RWPE2 (cell line): ENCODE data around the gene CDKN2C.

Experiments
- ATAC-seq: fragments of 200-7000 bp; cut with Tn5 transposase; 3 replicates; pipeline ENCODE4 v1.9.1; 2021; ENCODE audit warnings: low read depth
- DNase-seq: peaks from one replicate; pipeline ENCODE4 v3.0.0-alpha.2; 2020; ENCODE audit warnings: low spot score
- H3K27ac ChIP-seq: fragments of 450-650 bp; 2 replicates; pipeline ENCODE4 v1.5.1; 2017; ENCODE audit warnings: mild to moderate bottlenecking; ENCODE audit not compliant: poor library complexity, severe bottlenecking
- H3K27me3 ChIP-seq: fragments of 250-450 bp; sonication (Bioruptor Pico); 2 replicates; pipeline ENCODE4 v1.5.1; 2021; ENCODE audit warnings: mild to moderate bottlenecking, moderate library complexity; ENCODE audit not compliant: insufficient read depth, poor library complexity, severe bottlenecking
- H3K36me3 ChIP-seq: fragments of 250-450 bp; sonication (Bioruptor Pico); 2 replicates; pipeline ENCODE4 v1.5.1; 2020; ENCODE audit warnings: low read depth, mild to moderate bottlenecking, moderate library complexity
- H3K4me1 ChIP-seq: fragments of 250-450 bp; sonication (Bioruptor Pico); 2 replicates; pipeline ENCODE4 v1.5.1; 2021; ENCODE audit warnings: mild to moderate bottlenecking, moderate library complexity; ENCODE audit not compliant: insufficient read depth, poor library complexity, severe bottlenecking
- H3K4me3 ChIP-seq: fragments of 250-450 bp; sonication (Bioruptor Pico); 2 replicates; pipeline ENCODE4 v1.5.1; 2021; ENCODE audit warnings: mild to moderate bottlenecking, moderate library complexity; ENCODE audit not compliant: severe bottlenecking
- H3K9me3 ChIP-seq: fragments of 250-450 bp; sonication (Bioruptor Pico); 2 replicates; pipeline ENCODE4 v1.5.1; 2021; ENCODE audit warnings: mild to moderate bottlenecking, moderate library complexity; ENCODE audit not compliant: severe bottlenecking
- CTCF ChIP-seq: fragments of 450-650 bp; IDR thresholded peaks from one replicate; pipeline ENCODE4 v1.5.1; 2017; ENCODE audit warnings: mild to moderate bottlenecking, moderate library complexity; ENCODE audit not compliant: poor library complexity, severe bottlenecking

CDKN2C gene

GRCh38 chr1:50959913-50960844 is 9.9 kb upstream of the CDKN2C start, which contains the start of gene FAF1:
Gene FAF1, minus strand, starts transcription at chr1:50960267. Its CDS starts 456 bp downstream, at chr1:50959811.
- H3K27ac ChIP-seq = peak within 1 kb of the TSS; percentile 91
- TF ChIP-seq CTCF = peak; percentile 37
- peak within 1 kb of the TSS; percentile 57 for H3K4me3 ChIP-seq
- ATAC-seq (peak; percentile 89), DNase-seq (peak; percentile 95)
- no peaks in the 10 kb centered on the region for H3K27me3 ChIP-seq
- peaks cover 16% of the 10 kb centered on the region for H3K4me1 ChIP-seq
- H3K9me3 ChIP-seq = no peaks in the 10 kb centered on the region
- H3K36me3 ChIP-seq = peaks cover 24% of the 10 kb centered on the region

- Histone ChIP-seq H3K27me3 (no peaks in the 10 kb centered on the region), H3K9me3 (no peaks in the 10 kb centered on the region), H3K4me1 (peaks cover 11% of the 10 kb centered on the region), H3K27ac (no peak overlapping the region), H3K36me3 (no peaks in the 10 kb centered on the region), H3K4me3 (no peak overlapping the region)
- ATAC-seq = no peak
- no peak for TF ChIP-seq CTCF
- no peak for DNase-seq
Measured at GRCh38 chr1:50964863-50965262, 5.2 kb upstream of the CDKN2C start.

GRCh38 chr1:50966991-50967390 is 3.1 kb upstream of the CDKN2C start:
- no peak for TF ChIP-seq CTCF
- H3K4me1 ChIP-seq = peaks cover 5% of the 10 kb centered on the region
- H3K27me3 ChIP-seq = no peaks in the 10 kb centered on the region
- H3K36me3 ChIP-seq = no peaks in the 10 kb centered on the region
- no peak overlapping the region for H3K27ac ChIP-seq
- H3K9me3 ChIP-seq = no peaks in the 10 kb centered on the region
- DNase-seq = no peak
- H3K4me3 ChIP-seq = peak overlapping the region; percentile 54
- ATAC-seq = no peak

- DNase-seq = no peak
Measured at GRCh38 chr1:50967416-50968157, 2.5 kb upstream of the CDKN2C start.

More at GRCh38 chr1:50967416-50968157, 2.5 kb upstream of the CDKN2C start:
- H3K27me3 ChIP-seq = no peaks in the 10 kb centered on the region
- H3K27ac ChIP-seq = peak overlapping the region; percentile 74
- H3K36me3 ChIP-seq = no peaks in the 10 kb centered on the region
- peak overlapping the region; percentile 54 for H3K4me3 ChIP-seq
- no peaks in the 10 kb centered on the region for H3K9me3 ChIP-seq
- ATAC-seq = no peak
- no peak for TF ChIP-seq CTCF
- H3K4me1 ChIP-seq = peaks cover 5% of the 10 kb centered on the region
